ENCODE results near the gene ZIC5.

Gene ZIC5

GRCh38 chr13:99930925-99931324, 40.6 kb downstream of the ZIC5 start:
- no peak for DNase-seq (ENCODE audit: low spot score)

- no peak for DNase-seq (ENCODE audit: low spot score)
These were observed 41.7 kb downstream of the ZIC5 start for GRCh38 chr13:99929866-99930265.

DNA sequence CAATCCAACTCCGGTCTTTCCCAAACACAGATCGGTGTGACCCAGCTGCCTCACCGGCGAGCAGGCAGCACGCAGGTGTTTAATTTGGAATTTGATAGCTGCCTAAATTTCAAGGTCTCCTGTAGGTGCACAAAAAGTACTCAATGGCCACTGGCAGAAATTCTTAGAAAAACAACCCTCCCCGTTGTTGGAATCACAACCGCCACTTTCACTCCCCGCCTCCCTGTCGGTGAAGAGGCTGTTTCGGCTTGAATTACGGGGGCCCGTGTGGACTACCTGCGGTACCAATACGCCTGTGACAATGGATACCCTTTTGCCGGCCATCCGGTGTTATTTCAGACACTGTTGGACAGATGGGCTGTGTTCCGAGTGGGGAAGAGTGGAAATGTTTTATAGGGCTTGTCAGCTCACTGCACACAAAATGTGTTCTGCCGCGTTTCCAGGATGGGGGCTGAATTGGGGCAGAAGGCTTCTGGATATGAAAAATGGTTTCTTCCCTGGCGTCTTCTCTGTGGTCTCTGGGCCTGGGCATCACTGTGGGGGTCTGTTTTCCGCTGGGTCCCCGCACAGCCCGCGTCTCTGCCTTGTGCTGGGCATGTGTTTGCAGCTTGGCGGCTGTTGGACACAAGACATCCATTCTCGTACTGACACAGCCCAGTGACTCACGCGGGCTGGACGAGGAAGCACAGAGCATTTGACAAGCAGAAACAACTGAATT, 45.4 kb downstream of the ZIC5 start:
- DNase-seq (ENCODE audit: low spot score), result peak; percentile 76

DNA sequence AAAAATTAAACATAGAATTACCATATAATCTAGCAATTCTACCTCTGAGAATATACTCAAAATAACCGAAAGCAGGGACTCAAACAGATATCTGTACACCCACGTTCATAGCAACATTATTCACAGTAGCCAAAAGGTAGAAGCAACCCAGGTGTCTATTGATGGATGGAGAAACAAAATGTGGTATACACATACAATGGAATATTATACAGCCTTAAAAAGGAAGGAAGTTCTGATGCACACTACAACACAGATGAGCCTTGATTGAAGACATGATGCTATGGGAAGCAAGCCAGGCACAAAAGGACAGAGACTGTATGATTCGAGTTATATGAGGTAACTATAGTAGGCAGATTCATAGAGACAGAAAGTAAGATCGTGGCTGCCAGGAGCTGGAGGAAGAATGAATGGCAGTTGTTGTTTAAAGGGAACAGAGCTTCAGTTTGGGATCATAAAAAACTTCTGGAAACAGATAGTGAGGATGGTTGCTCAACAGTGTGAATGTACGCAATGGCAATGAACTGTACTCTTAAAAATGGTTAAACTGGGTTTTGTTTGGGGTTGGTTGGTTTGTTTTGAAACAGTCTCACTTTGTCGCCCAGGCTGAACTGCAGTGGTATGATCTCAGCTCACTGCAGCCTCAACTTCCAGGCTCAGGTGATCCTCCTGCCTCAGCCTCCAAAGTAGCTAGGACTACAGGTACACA, 47.5 kb downstream of the ZIC5 start:
- no peak for DNase-seq (ENCODE audit: low spot score)

- DNase-seq (ENCODE audit: low spot score), result no peak
These were observed 48.7 kb downstream of the ZIC5 start for GRCh38 chr13:99922631-99923404.

DNA sequence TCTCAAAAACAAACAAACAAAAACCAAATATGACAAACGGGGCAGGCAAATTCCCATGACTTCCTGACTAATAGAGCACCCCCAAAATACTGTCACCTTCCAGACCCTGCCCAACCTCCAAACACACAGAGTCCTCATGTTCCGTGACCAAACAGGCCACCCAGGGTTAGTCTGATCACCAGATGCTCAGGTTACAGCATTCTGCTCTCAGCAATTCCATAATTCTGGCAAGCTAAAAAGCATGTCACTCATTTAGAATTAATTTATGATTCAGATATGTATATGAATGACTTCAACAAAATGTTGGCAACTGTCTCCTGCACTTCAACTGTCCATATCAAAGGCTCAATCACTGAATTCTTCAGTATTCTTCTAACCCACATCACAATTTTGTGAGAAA, 52.4 kb downstream of the ZIC5 start:
- no peak for DNase-seq (ENCODE audit: low spot score)

- peak; percentile 86 for DNase-seq (ENCODE audit: low spot score)
These were observed 55.0 kb downstream of the ZIC5 start for GRCh38 chr13:99916366-99917103.

DNA sequence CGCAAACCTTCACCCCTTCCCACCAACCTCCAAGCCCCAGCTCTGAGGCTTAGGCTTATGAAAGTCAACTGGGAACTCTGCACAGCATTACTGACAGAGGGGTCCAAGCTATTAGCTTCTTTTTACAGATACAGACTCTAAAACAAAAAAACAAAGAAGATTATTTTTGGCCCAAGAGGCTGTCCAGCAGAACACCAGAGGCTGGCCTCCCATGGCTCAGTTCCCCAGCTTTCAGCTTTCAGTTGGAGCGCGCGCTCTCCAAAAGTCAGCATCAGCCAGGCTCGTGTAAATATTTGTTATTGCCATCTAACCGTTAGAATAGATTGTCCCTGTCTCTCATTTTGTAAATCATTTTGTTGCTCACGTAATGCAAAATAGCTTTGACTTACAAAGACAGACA, 58.4 kb downstream of the ZIC5 start:
- no peak for DNase-seq (ENCODE audit: low spot score)

Data from AG20443 (cell line).